ENCODE results near the gene TMEM200C. TPM values are rescaled to one million over a fixed set of nuclear protein-coding genes. Genes with fewer than 3 reads are reported as not detected.

Gene TMEM200C
- total RNA-seq, 2 donors from 2014 or later = 0.12 to 0.53 TPM

DNA sequence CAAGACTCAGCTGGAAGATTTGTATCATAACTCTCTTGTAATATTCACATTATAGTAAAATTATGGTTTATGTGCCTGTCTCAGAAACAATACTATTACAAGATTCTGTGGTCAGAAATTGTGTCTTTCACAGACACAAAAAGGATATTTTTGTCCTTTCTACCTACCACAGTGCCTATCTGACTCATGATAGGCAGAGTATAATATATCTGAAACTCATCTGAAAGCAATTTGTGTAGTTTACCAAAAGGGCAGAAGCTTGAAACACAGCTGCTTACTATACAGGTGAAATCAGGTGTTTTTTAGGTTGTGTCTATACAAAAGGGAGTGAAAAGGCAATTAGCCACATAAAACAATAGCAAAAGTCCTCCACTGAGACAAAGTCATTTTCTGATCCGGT, 10.9 kb downstream of the TMEM200C start:
- Histone ChIP-seq H3K4me1 (no peaks in the 10 kb centered on the region), H3K9ac (ENCODE audit: low read depth in 2 of 2, low read length in 2 of 2) (no peak overlapping the region), H3K27me3 (peaks cover under 1% of the 10 kb centered on the region), H3K9me3 (no peaks in the 10 kb centered on the region), H3K36me3 (no peaks in the 10 kb centered on the region), H3K4me3 (no peak overlapping the region), H3K27ac (no peak overlapping the region)
- TF ChIP-seq, protein P1, sequence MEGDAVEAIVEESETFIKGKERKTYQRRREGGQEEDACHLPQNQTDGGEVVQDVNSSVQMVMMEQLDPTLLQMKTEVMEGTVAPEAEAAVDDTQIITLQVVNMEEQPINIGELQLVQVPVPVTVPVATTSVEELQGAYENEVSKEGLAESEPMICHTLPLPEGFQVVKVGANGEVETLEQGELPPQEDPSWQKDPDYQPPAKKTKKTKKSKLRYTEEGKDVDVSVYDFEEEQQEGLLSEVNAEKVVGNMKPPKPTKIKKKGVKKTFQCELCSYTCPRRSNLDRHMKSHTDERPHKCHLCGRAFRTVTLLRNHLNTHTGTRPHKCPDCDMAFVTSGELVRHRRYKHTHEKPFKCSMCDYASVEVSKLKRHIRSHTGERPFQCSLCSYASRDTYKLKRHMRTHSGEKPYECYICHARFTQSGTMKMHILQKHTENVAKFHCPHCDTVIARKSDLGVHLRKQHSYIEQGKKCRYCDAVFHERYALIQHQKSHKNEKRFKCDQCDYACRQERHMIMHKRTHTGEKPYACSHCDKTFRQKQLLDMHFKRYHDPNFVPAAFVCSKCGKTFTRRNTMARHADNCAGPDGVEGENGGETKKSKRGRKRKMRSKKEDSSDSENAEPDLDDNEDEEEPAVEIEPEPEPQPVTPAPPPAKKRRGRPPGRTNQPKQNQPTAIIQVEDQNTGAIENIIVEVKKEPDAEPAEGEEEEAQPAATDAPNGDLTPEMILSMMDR (IDR thresholded peaks at IDR 0.05) = no peak
- DNase-seq = no peak
- intact Hi-C loops (cut with DNase I) = no loop called here

GRCh38 chr18:5879479-5879882, 15.8 kb downstream of the TMEM200C start:
- H3K27ac ChIP-seq = no peak overlapping the region
- intact Hi-C loops (cut with DNase I) = loop anchor here (5.0 kb wide), 1 partner anchor 603 kb away; no protein-coding TSS in a partner anchor
- no peak overlapping the region for H3K4me3 ChIP-seq
- no peaks in the 10 kb centered on the region for H3K36me3 ChIP-seq
- no peaks in the 10 kb centered on the region for H3K4me1 ChIP-seq
- TF ChIP-seq, protein P1 (IDR thresholded peaks at IDR 0.05) = peak; percentile 75
- H3K27me3 ChIP-seq = no peaks in the 10 kb centered on the region
- DNase-seq = no peak
- H3K9ac ChIP-seq (ENCODE audit: low read depth in 2 of 2, low read length in 2 of 2) = no peak overlapping the region
- H3K9me3 ChIP-seq = no peaks in the 10 kb centered on the region

DNA sequence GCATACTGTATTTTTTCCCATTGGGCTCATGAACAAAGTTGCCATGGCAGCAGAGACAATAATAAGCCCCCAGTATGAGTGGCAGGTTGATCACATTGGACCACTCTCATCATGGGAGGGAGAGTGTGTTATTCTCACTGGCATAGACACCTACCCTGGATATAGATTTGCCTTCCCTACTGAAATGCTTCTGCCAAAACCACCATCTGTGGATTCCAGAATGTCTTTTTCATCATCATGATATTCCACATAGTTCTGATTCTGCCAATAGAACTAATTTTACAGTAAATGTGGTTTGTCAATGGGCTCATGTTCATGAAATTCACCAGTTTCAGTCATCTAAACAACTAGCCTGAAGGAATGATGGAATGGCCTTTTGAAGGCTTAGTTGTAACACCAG, 18.4 kb downstream of the TMEM200C start:
- DNase-seq = no peak
- Histone ChIP-seq H3K27ac (no peak overlapping the region), H3K9ac (ENCODE audit: low read depth in 2 of 2, low read length in 2 of 2) (no peak overlapping the region), H3K4me3 (no peak overlapping the region), H3K27me3 (no peaks in the 10 kb centered on the region), H3K9me3 (no peaks in the 10 kb centered on the region), H3K4me1 (no peaks in the 10 kb centered on the region), H3K36me3 (no peaks in the 10 kb centered on the region)
- TF ChIP-seq, protein P1 (IDR thresholded peaks at IDR 0.05) = no peak
- intact Hi-C loops (cut with DNase I) = loop anchor here (5.0 kb wide), 1 partner anchor 605 kb away; no protein-coding TSS in a partner anchor

DNA sequence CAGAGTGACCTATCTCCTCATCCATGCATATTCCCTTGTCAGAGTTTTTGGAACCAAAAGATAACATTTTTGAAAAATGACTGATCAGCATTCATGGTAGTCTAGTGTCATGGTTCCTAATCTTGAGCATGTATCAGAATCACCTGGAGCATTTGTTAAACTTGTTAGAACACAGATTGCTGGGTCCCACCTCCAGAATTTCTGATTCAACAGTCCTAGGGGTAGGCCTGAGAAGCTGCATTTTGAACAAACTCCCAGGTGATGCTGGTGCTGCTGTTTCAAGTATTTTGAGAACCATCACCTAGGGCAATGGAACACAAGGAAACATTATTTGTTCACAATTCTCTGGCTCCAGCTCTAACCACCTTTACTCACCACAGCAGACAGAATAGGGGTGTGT, 21.0 kb downstream of the TMEM200C start:
- intact Hi-C loops (cut with DNase I) = no loop called here
- TF ChIP-seq, protein P1 (IDR thresholded peaks at IDR 0.05) = no peak
- no peaks in the 10 kb centered on the region for H3K4me1 ChIP-seq
- no peaks in the 10 kb centered on the region for H3K27me3 ChIP-seq
- no peak overlapping the region for H3K9ac ChIP-seq (ENCODE audit: low read depth in 2 of 2, low read length in 2 of 2)
- no peaks in the 10 kb centered on the region for H3K9me3 ChIP-seq
- H3K4me3 ChIP-seq = no peak overlapping the region
- no peaks in the 10 kb centered on the region for H3K36me3 ChIP-seq
- no peak for DNase-seq
- H3K27ac ChIP-seq = no peak overlapping the region

- TF ChIP-seq, protein P1 (IDR thresholded peaks at IDR 0.05) = no peak
- DNase-seq = no peak
- H3K27ac ChIP-seq = no peak overlapping the region
- no peaks in the 10 kb centered on the region for H3K27me3 ChIP-seq
- H3K36me3 ChIP-seq = no peaks in the 10 kb centered on the region
- no peak overlapping the region for H3K4me3 ChIP-seq
- no peaks in the 10 kb centered on the region for H3K4me1 ChIP-seq
- H3K9ac ChIP-seq (ENCODE audit: low read depth in 2 of 2, low read length in 2 of 2) = no peak overlapping the region
- intact Hi-C loops (cut with DNase I) = no loop called here
- H3K9me3 ChIP-seq = no peaks in the 10 kb centered on the region
Observed at GRCh38 chr18:5872886-5873285, 22.4 kb downstream of the TMEM200C start.
